Left renal pelvis (tissue), 4 donors: Measurements from ENCODE around the gene BCL2L1. TPM values are rescaled to one million over a fixed set of nuclear protein-coding genes. Genes with fewer than 3 reads are reported as not detected.
"Not testable (repeated sequence)": the region's sequence is repeated elsewhere in the genome, so short reads cannot be mapped to it uniquely, and the experiment has no call there.

Experiments
- DNase-seq, 4 donors: peaks; one replicate each; pipeline ENCODE4 v3.0.0-alpha.2; 2013; ENCODE audit warnings: low read depth in 4 of 4, low spot score in 3 of 4
- polyA plus RNA-seq, 4 donors: library from polyadenylated mRNA; unstranded; fragments of 120-200 nt; gene quantifications; one replicate each; pipeline ENCODE4 v1.2.1, GENCODE V29; 2013; ENCODE audit not compliant: insufficient read length in 4 of 4

The BCL2L1 gene
- 10 to 100 TPM; 67.2 to 81.0 (median 76.5) TPM for polyA plus RNA-seq

DNA sequence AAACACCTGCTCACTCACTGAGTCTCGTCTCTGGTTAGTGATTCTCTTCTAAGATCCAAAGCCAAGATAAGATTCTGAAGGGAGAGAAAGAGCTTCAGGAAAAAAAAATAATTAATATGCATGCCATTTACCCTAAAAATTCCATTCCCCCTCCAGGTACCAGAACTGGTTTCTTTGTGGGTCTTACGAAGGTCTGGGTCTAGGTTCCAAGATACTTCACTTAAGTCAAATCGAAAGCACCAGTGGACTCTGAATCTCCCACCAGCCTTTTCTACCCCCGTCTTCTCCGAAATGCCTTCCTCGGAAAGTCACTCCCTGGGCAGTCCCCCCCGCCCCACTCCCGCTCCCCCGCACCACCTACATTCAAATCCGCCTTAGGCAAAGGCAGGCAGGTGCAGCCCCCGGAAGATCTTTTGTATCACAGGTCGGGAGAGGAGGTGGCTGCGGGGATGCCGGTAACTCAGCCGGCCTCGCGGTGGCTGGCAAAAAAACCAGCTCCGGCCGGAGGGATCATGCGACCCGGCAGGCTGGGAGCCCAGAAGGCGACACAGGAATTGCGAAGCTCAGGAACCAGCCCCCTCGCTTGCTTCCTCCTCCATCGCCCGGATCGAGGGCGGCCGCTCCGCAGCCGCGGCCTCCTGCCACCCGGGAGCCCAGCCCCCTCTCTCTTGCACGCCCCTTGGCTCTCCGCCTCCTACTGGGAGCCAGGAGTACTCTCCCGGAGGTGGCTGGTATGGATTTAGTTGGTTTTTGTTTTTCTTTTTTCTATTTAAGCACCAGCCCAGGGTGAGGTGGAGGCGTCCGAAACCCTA, at the start of gene BCL2L1:
TSS of gene BCL2L1 (minus strand) at position 612 of the 812 bp plus-strand sequence. CDS start 650 bp downstream, outside the sequence.
- DNase-seq: peak in 1 of 4 donors; percentile 64

DNA sequence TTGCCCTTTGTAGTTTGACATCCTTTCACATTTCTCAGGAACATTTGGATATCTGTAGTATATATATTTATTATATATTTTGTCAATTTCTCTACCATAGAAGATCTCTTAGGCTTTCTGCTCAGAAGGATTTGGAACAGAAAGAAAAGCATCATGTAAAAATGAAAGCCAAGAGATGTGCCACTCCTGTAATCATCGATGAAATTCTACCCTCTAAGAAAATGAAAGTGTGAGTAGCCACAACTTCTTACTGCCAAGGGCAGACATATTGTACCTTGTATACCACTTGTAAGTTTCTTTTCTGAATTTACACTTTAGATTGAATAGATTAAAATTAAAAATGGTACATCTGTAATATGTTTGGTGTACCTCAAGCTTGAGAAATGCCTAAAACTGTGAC, 47.6 kb upstream of the BCL2L1 start:
- DNase-seq: no peak

DNA sequence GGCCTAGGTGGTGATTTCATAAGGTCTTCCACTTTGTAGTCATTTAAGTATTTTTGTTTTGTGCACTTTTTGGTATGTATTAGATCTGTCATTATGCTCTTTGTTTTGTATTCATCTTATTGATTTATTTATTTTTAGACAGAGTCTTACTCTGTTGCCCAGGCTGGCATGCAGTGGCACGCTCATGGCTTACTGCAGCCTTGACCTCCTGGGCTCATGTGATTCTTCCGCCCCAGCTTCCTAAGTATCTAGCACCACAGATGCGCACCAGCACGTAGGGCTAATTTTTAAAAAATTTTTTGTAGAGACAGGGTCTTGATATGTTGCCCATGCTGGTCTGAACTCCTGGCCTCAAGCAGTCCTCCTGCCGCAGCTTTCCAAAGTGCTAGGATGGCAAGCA, 47.0 kb upstream of the BCL2L1 start:
- DNase-seq: no peak

DNA sequence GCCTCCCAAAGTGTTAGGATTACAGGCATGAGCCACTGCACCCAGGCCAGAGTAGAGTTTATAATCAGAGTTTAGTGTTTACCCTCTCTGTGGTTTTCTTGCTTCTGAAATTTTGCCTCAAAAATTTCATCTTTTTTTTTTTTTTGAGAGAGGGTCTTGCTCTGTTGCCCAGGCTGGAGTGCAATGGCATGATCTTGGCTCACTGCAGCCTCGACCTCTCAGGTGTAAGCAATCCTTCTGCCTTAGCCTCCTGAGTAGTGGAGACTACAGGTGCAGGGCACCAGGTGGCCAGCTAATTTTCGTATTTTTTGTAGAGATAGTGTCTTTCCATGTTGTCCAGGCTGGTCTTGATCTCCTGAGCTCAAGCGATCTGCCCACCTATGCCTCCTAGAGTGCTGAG, 45.1 kb upstream of the BCL2L1 start:
- no peak for DNase-seq

DNA sequence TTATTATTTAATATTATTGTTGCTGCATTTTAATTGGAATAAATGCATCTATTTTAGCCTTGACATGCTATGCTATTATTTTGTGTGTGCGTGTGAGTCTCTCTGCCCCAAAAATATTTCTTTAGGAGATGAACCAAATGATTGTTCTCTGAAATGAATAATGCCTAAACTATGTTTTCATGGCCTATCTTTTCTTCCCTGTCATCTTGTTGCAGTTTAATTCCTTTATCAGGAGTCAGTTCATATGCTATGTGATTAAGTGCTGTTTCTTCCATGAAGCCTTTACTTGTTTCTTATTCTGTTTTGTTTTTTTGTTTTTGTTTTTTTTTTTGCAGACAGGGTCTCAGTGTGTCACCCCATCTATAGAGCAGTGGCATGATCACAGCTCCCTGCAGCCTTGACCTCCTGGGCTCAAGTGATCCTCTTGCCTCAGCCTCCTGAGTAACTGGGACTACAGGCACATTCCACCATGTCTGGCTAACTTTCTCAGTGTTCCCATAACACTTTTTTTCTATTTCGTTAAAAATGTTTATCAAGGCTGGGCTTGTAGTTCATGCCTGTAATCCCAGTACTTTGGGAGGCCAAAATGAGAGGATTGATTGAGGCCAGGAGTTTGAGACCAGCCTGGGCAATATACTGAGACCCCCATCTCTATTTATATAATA, 42.1 kb upstream of the BCL2L1 start:
- DNase-seq: no peak

DNA sequence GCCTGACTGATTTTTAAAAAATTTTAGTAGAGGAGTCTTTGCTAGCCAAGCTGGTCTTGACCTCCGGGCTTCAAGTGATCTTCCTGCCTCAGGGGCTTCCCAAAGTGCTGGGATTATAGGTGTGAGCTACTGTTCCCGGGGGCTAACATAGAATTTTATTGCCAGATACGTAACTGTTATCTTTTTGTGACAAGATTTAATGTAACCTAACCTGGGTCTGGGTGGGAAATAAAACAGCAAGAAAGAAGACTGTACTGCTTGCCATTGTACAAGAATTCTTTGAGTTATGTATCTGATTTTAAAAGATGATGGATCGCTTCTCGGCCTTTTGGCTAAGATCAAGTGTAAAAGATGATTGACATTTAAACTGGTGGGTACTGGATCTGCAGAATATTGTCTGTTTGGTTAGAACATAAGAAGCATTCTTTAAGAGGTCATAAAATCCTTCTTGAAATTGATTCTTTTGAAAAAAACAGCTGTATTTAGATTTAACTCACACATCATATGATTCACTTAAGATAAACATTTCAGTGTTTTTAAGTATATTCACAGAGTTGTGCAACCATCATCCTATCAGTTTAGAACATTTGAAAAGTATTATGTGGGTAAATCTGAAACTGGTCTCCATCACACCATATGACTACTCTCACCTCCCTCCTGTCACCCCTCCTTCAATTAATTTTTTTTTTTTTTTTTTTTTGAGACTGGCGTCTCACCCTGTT, 38.0 kb upstream of the BCL2L1 start:
- DNase-seq: no peak

DNA sequence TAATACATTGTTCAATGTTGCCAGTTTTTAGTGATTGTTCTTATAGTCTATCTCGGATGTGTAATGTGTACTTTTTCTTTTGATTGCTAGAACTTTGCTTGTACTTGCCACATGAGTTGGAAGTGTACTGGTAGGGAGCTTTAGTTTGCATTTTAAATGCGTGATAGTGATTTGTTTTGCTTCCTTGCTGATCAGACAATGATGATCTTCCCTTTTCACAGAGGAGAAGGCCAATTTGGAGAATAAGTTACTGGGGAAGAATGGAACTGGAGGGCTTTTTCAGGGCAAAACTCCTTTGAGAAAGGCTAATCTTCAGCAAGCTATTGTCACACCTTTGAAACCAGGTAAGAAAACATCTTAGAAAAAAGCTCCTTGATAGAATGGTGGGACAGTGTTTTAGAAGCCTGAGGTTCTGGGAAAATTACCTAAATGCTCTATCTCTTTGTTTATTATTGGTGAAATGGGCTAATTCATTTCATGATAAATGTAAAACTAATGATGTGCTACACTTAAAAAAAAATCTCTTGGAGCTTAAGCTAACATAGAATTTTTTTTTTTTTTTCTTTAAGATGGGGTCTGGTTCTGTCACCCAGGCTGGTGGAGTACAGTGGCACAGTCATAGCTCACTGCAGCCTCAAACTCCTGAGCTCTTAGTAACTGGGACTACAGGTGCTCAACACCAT, 37.3 kb upstream of the BCL2L1 start:
- no peak for DNase-seq

DNA sequence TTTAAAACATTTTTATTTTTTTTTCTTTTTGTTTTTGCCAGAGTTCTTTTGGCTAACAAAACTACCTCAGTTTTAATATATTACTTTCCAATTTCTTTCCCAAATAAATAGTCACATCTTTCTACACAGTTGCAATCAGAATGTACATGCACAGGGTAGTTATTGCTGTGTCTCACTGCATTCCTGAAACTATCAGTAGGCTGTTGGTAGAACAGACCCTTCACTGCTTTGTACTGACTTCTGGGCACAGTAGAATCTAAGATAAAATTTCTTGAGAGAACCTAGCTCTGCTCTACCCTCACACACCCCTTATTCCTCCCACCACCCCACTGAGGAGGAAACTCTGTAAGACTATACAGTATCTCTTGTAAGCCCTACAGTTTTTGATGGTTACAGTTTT, 36.3 kb upstream of the BCL2L1 start:
- DNase-seq: no peak

DNA sequence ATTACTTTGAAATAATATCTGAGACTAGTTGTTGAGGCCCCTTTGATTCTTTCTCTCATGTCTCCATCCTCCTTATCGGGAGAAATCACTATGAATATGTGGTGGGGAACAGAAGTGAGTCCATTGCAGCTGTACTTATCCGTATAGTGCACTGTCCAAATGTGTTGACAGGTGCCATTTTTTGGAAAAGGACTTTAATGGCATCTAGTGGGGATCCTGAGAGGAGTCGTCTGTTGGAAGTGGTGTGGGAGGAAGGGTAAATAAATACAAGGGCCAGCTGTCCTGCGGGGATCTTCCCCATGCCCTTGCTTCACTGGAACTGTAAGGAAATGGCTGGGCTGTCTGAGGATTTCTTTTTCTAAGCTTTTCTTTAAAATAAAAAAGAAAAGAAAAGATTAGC, 35.9 kb upstream of the BCL2L1 start:
- peak in 1 of 4 donors; percentile 8 for DNase-seq

DNA sequence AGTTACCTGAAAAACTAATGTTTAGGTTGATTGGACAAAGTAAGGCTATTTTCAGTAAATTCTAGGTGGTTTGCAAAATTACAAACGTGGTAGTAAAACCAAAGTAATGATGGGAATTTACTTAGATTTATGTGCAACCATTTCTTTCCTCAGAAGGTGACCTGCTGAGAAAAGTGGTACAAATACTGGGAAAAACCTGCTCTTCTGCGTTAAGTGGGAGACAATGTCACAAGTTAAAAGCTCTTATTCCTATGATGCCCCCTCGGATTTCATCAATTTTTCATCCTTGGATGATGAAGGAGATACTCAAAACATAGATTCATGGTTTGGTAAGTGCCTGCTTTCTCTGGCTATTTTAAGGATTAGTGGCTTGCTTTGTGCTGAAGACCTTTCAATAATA, 34.6 kb upstream of the BCL2L1 start:
- no peak for DNase-seq

DNA sequence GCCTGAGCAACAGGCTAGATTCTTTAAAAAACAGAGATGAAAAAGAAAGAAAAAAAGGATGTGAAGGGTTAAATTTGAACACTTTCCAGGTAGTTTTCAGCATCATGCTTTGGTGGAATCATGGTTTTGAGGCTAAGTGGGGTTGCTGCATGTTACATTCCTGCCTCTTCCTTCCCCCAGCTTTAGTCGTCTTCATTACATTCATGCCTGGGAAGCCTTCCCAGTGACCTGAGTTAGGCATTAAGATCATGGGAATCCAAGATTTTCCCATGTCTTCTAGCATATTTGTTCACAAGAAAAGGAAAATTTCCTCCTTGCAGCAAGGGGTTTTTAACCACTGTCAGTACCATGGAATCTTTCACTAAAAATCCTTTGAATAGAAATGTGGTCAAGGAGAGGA, 28.5 kb upstream of the BCL2L1 start:
- no peak for DNase-seq

DNA sequence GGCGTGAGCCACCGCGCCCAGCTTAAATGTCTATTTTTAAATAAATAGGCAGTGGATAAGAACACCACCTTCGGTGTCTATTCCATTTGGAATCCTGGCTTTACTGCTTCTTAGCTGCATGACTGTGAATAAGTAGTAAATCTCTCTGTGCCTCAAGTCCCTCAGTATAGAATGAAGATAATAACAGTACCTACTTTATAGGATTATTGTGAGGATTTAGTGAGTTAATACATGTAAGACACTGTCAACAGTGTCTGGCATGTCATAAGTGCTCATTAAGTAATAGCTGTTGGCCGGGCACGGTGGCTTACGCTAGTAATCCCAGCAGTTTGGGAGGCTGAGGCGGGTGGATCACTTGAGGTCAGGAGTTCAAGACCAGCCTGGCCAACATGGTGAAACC, 26.6 kb upstream of the BCL2L1 start:
- DNase-seq: no peak

DNA sequence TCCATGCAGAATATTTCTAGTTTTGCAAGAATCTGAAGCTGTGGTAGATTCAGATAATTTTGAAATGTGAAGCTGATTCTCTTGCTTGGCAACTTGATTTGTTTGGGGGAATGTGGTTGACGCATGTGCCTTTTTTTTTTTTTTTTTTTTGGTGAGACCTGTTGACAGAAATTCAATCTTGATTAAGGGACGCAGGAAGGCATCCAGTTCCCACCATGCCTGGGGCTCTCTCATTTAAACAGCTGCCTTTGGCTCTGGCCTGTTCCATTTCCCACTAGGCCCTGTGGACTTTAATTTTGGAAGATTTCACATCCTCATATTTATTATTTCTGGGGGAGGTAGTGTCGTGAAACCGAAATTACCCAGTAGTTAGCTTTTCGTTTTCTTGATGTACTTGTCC, 25.0 kb upstream of the BCL2L1 start:
- DNase-seq: no peak

DNA sequence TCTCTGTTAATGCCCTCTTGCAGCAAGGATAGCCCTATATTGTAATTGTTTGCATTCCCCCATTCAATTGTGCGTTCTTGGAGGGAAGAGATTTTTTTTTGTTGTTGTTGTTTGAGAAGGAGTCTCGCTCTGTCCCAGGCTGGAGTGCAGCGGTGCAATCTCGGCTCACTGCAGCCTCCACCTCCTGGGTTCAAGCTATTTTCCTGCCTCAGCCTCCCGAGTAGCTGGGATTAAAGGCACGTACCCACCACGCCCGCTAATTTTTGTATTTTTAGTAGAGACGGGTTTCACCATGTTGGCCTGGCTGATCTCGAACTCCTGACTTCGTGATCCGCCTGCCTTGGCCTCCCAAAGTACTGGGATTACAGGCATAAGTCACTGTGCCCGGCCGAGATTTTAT, 24.4 kb upstream of the BCL2L1 start:
- DNase-seq: not testable (repeated sequence)

DNA sequence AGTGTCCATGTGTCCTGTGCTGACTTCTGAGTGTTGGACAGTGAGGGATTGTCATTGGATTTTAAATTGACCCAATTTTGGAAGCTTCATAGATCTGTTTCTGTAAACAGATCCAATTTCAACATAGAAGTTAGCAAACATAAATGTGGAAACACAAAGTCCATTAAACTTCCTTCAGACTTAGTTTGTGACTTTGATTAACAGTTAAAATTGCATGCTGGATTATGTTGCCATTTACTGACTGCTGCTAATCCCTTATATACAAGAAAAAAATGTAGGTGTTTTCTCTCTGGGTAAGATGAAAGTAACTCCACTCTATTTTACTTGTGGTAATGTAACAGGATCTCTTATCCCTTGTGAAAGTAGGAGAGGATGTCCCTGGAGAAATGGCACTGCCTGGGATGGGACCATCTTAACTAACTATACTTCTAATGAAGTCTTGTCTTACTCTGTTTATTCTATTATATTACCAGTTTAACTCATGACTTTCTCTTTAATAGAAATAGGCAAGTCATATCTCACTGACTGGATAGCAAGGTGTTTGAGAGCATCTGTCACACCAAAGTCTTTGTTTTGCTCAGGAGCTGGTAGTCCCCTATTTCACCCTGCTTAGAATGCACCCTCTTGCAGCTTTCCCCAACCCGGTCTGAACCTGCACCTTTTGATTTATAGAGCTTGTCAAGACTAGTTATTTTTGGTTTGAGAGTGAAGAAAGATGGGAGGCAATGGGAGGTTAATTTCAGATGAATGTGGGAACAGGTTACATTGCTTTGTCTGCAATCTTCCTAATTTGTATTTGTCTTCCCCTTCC, 23.6 kb upstream of the BCL2L1 start:
- DNase-seq: no peak

DNA sequence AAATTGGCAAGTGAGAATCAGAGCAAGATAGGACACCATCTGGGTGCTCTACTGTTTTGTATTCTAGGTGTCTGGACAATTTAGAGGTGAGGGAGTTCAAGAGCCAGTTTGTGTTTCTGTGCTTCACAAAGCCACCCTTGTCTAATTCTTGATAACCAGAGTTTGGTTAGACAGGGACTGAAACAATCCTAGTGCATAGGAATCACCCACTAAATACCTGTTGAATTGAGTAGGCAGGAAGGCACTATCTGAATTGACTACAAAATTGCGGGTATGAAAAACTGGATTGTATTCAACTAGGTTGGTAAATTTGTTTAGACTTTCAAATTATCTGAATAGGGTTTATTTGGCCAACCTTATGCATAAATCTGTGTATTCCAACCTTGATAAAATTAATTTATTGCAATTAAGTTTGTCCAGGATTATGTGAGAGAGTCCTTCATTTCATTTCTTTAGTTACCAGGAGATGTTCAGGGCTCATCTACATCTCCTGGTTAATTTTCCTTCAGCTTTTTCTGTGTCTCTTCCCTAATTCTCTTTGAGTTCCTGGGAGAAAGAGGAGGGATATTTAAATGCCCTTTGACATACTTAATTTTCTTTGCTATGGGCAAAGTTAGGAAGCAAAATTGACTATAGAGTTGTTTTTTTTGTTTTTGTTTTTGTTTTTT, 18.1 kb upstream of the BCL2L1 start:
- no peak for DNase-seq

DNA sequence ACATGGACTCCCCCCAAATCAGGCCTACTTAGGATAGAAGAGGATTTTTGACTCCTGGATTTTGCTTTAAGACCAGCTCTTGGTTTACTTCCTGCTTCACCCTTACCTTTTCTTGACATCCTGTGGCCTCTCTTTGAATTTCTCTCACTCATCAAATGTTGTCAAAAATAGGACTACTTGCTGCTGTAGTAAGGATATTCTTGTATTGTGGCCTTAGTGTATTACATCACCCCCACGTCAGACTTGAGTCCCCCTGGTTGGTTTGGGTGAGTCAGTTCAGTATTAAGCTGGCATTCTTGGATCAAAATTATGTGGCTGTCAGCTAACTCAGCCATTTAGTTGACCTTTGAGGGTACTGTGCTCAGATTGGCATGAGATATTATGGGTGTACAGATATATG, 17.5 kb upstream of the BCL2L1 start:
- no peak for DNase-seq

DNA sequence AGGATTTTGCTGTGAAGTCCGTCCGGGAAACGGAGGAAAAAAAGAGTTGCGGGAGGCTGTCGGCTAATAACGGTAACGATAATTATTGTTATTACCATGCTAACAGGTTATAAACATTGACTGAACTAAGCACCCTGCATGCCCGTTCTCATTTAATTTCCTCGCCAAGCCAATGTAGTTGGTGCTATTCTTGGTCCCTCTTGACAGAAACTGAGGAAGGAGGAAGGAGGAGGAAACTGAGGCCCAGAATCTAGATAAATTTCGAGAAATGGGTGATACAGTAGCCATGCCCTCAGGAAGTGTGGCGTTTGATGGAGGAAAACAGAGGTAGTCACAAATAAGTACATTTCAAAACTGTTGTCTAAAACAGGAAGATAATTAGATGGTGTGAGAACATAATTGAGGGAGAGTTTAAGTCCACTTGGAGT, 16.9 kb upstream of the BCL2L1 start:
- DNase-seq: no peak

DNA sequence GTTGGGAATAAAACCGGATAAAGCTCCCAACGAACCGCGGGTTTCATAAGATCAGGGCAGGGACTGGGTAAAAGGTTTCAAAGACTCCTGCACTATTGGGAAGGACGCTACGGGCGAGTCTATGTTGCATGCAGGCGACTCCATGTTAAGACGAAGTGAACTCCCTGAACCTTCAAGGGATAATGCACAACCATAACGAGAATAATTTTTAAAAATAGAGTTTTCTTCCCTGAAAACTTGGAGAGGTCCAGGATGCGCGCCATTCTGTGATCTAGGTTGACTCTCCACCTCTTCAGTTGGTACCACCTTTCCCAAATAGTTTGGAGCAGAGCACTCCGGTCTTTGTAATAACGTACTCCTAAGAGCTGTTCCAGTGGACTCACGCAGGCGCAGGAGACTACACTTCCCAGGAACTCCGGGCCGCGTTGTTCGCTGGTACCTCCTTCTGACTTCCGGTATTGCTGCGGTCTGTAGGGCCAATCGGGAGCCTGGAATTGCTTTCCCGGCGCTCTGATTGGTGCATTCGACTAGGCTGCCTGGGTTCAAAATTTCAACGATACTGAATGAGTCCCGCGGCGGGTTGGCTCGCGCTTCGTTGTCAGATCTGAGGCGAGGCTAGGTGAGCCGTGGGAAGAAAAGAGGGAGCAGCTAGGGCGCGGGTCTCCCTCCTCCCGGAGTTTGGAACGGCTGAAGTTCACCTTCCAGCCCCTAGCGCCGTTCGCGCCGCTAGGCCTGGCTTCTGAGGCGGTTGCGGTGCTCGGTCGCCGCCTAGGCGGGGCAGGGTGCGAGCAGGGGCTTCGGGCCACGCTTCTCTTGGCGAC, 16.3 kb upstream of the BCL2L1 start, which contains the start of gene TPX2:
TSS of gene TPX2 (plus strand) at position 562 of the 821 bp plus-strand sequence. CDS start 18,187 bp downstream, outside the sequence.
- DNase-seq: peak; percentile 90 to 95 (median 94)
